AG04450 (cell line): ENCODE results near the gene GRIP1. TPM values are rescaled to one million over a fixed set of nuclear protein-coding genes. Genes with fewer than 3 reads are reported as not detected.

ENCODE experiments used
- CTCF ChIA-PET: fragments of 300-600, 350-600 bp; formaldehyde crosslinking; extraction: SDS; loops from one replicate; lab custom pipeline; 2022; ENCODE audit warnings: antibody characterized with exemption, inconsistent platforms; lab: Charles Lee
- POLR2A ChIA-PET: fragments of 350-600 bp; formaldehyde crosslinking; extraction: SDS; loops from one replicate; lab custom pipeline; 2021; ENCODE audit warnings: antibody characterized with exemption, inconsistent platforms; lab: Yijun Ruan, JAX
- DNase-seq: peaks from one replicate; pipeline ENCODE4 v3.0.0-alpha.2; 2011; ENCODE audit warnings: low read depth, low spot score
- H3K27ac ChIP-seq: one replicate; pipeline ENCODE4 v1.5.1; 2012; ENCODE audit warnings: low read depth, low read length, control low read depth
- H3K27me3 ChIP-seq: one replicate; pipeline ENCODE4 v1.6.0; 2012; ENCODE audit warnings: low read length; ENCODE audit not compliant: control insufficient read depth, insufficient read depth
- H3K4me3 ChIP-seq: 2 replicates; pipeline ENCODE4 v1.5.1; 2011; ENCODE audit warnings: mild to moderate bottlenecking, low read depth, low read length, control low read depth
- H3K9me3 ChIP-seq: 2 replicates; pipeline ENCODE4 v1.5.1; 2012; ENCODE audit warnings: low read length; ENCODE audit not compliant: control insufficient read depth, insufficient read depth
- CTCF ChIP-seq: IDR thresholded peaks from 2 replicates; pipeline ENCODE4 v1.5.1; 2011; ENCODE audit warnings: low read depth, low read length, control low read depth, inconsistent platforms
- polyA plus RNA-seq: library from polyadenylated mRNA; depleted of rRNA; stranded (reverse); fragments of >200 nt; gene quantifications from 2 replicates; pipeline ENCODE4 v1.2.3, GENCODE V29; 2011

GRIP1 gene
- polyA plus RNA-seq, 1 experiment, result not detected

GRCh38 chr12:66331016-66331415 is 347.9 kb downstream of the GRIP1 start:
- ChIA-PET CTCF (no interaction called here), POLR2A (no interaction called here)
- no peaks in the 10 kb centered on the region; the same call in 1 of the 2 replicates for H3K9me3 ChIP-seq
- no peak overlapping the region for H3K27ac ChIP-seq
- H3K4me3 ChIP-seq, result no peak overlapping the region
- no peak for TF ChIP-seq CTCF
- DNase-seq, result no peak
- no peaks in the 10 kb centered on the region for H3K27me3 ChIP-seq

- DNase-seq, result no peak
- H3K27ac ChIP-seq, result no peak overlapping the region
- no peaks in the 10 kb centered on the region; the same call in 1 of the 2 replicates for H3K9me3 ChIP-seq
- no peak overlapping the region for H3K4me3 ChIP-seq
- no peaks in the 10 kb centered on the region for H3K27me3 ChIP-seq
- ChIA-PET CTCF (no interaction called here), POLR2A (no interaction called here)
- no peak for TF ChIP-seq CTCF
Measured at GRCh38 chr12:66329941-66330340, 348.9 kb downstream of the GRIP1 start.

GRCh38 chr12:66323017-66323416 is 355.9 kb downstream of the GRIP1 start:
- TF ChIP-seq CTCF, result no peak
- DNase-seq, result no peak
- Histone ChIP-seq H3K9me3 (no peaks in the 10 kb centered on the region), H3K27me3 (no peaks in the 10 kb centered on the region), H3K27ac (no peak overlapping the region), H3K4me3 (no peak overlapping the region)
- ChIA-PET POLR2A (no interaction called here), CTCF (no interaction called here)

GRCh38 chr12:66321435-66321834 is 357.4 kb downstream of the GRIP1 start:
- Histone ChIP-seq H3K27ac (no peak overlapping the region), H3K4me3 (no peak overlapping the region), H3K9me3 (no peaks in the 10 kb centered on the region), H3K27me3 (no peaks in the 10 kb centered on the region)
- no peak for TF ChIP-seq CTCF
- ChIA-PET CTCF (interaction anchor here (1.1 kb wide), 1 partner anchor 87 kb away, joined by 7 read pairs; no protein-coding TSS in a partner anchor), POLR2A (no interaction called here)
- no peak for DNase-seq

- H3K27me3 ChIP-seq, result no peaks in the 10 kb centered on the region
- POLR2A ChIA-PET, result no interaction called here
- no peak for DNase-seq
- H3K9me3 ChIP-seq, result no peaks in the 10 kb centered on the region
- H3K27ac ChIP-seq, result no peak overlapping the region
- no peak for TF ChIP-seq CTCF
- no peak overlapping the region for H3K4me3 ChIP-seq
- CTCF ChIA-PET, result interaction anchor here (1.0 kb wide), 1 partner anchor 31 kb away, joined by 3 read pairs; no protein-coding TSS in a partner anchor
Measured at GRCh38 chr12:66320996-66321395, 357.9 kb downstream of the GRIP1 start.
